Mesodermal cell (in vitro differentiated cells): ENCODE results near the gene SPG7.

ENCODE experiments used
- H3K27ac ChIP-seq: 2 replicates; pipeline ENCODE4 v1.7.0; 2013; ENCODE audit warnings: mild to moderate bottlenecking, low read depth, low read length, moderate library complexity; ENCODE audit not compliant: severe bottlenecking
- H3K36me3 ChIP-seq: 2 replicates; pipeline ENCODE4 v1.7.1; 2013; ENCODE audit warnings: mild to moderate bottlenecking, low read length, moderate library complexity; ENCODE audit not compliant: control insufficient read depth, insufficient read depth
- H3K4me1 ChIP-seq: one replicate; pipeline ENCODE4 v1.7.1; 2013; ENCODE audit warnings: mild to moderate bottlenecking, low read length; ENCODE audit not compliant: insufficient read depth, control insufficient read depth, poor library complexity, severe bottlenecking
- H3K4me3 ChIP-seq: 2 replicates; pipeline ENCODE4 v1.7.0; 2013; ENCODE audit warnings: low read length, control low read depth, mild to moderate bottlenecking; ENCODE audit not compliant: insufficient read depth, poor library complexity, severe bottlenecking; ENCODE audit errors: extremely low read depth
- H3K9me3 ChIP-seq: 2 replicates; pipeline ENCODE4 v1.7.1; 2013; ENCODE audit warnings: mild to moderate bottlenecking, low read length, moderate library complexity; ENCODE audit not compliant: control insufficient read depth
- WGBS, 2 experiments: methylation state at CpG; one replicate each; pipeline ENCODE4 v1.1.5; 2013; ENCODE audit warnings: missing lambda C conversion rate in 2 of 2; ENCODE audit not compliant: insufficient coverage in 2 of 2; 5-methylcytosine and 5-hydroxymethylcytosine counted together

The SPG7 gene

DNA sequence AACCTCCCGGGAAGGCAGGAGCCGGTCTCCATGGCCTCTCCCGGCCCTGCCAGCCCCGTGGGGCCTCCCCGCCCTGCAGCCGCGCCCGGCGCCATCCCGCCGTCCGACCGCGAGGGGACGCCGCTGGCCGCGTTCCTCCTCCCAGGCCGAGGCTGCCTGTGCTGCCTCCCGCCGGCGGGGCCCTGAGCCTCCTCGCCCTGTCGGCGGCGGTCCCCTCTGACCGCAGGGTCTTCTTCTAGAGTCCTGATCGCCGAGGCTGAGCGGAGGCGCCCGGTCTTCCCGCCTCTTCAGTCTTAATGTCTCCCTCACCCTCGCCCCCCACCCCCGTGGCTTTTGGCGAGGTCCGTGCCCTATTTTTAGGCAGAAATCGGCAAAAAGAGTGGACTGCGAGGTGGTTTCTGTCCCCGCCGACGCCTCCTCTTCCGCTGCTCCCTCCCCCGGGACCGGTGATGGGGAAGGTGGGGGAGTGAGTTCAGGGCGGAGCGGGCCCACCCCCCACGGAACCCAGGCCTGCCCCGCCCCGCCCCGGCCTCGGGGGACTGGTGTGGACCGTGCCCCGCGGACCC, 66.6 kb downstream of the SPG7 start:
- no peak overlapping the region for H3K27ac ChIP-seq
- WGBS, 2 experiments, result 3 to 4% methylated on average over 22 to 38 of the region's 55 CpGs

GRCh38 chr16:89575247-89576152, 67.3 kb downstream of the SPG7 start, which contains the start of gene CPNE7:
Gene CPNE7 (plus strand): TSS chr16:89575758. CDS start chr16:89575898, 140 bp downstream.
- Histone ChIP-seq H3K9me3 (no peaks in the 10 kb centered on the region), H3K4me1 (no peaks in the 10 kb centered on the region), H3K4me3 (peak within 1 kb of the TSS; percentile 33), H3K36me3 (no peaks in the 10 kb centered on the region), H3K27ac (no peak within 1 kb of the TSS)
- WGBS, 2 experiments, result 1 to 2% methylated on average over 43 to 59 of the region's 103 CpGs

More for the DNA sequence above, 66.6 kb downstream of the SPG7 start:
- H3K4me1 ChIP-seq, result peaks cover 4% of the 10 kb centered on the region
- H3K36me3 ChIP-seq, result no peaks in the 10 kb centered on the region
- H3K4me3 ChIP-seq, result peak overlapping the region; percentile 33
- no peaks in the 10 kb centered on the region for H3K9me3 ChIP-seq

DNA sequence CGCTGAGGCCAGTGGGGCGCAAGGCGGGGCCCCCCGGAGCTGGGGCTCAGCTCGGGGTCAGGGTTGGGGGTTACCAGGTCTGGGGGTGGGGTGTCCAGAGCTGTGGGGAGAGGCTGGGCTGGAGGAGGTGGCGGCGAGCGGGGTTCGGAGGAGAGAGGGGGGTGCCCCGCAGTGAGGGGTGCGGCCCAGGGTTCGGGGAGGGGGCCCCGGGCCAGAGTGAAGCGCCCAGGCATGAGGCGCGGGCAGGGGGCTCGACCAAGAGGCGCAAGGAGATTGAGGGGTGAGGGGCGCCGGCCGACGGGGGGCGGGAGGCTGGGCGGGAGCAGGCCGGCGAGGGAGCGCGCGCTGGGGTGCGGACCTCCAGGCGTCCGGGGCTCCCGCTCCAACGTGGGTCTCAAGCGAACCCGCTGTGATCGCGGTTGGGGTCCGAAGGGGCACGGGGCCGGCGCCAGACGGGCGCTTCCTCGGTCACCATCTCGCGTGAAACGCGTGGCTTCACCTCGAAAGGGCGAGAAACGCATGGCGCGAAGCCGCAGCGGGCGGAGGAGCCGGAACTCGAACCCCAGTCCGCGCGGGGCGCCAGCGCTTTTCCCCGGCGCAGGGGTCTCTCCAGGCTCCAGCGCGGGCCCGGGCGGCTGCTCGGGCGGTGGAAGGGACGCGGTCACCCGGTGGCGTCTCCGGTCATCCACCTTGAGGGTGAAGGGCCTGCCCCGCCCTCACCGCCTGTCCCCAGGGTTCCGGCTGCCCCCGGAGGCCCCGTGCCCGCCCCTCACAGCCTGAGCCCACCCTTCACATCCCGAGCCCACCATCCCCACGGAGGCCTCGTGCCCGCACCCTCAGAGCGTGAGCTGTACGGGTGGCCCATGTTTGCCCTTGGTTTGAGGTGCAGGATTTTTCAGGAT, 68.2 kb downstream of the SPG7 start:
- no peaks in the 10 kb centered on the region for H3K36me3 ChIP-seq
- H3K4me1 ChIP-seq, result peaks cover 1% of the 10 kb centered on the region
- H3K4me3 ChIP-seq, result peak overlapping the region; percentile 26
- no peaks in the 10 kb centered on the region for H3K9me3 ChIP-seq
- 30 to 33% methylated on average over 71 to 77 of the region's 89 CpGs for WGBS, 2 experiments
- no peak overlapping the region for H3K27ac ChIP-seq

- Histone ChIP-seq H3K9me3 (no peaks in the 10 kb centered on the region), H3K27ac (no peak overlapping the region), H3K4me3 (no peak overlapping the region), H3K36me3 (no peaks in the 10 kb centered on the region), H3K4me1 (peaks cover 9% of the 10 kb centered on the region)
- WGBS, 2 experiments, result 88 to 92% methylated on average over 21 to 23 of the region's 25 CpGs
Measured at GRCh38 chr16:89577055-89577759, 69.0 kb downstream of the SPG7 start.

GRCh38 chr16:89579351-89579750, 71.1 kb downstream of the SPG7 start:
- Histone ChIP-seq H3K9me3 (no peaks in the 10 kb centered on the region), H3K4me1 (peaks cover 13% of the 10 kb centered on the region), H3K27ac (no peak overlapping the region), H3K4me3 (no peak overlapping the region), H3K36me3 (no peaks in the 10 kb centered on the region)
- WGBS, 2 experiments, result 85 to 87% methylated on average over 12 to 14 of the region's 15 CpGs

- H3K27ac ChIP-seq, result peak overlapping the region; percentile 36
- H3K36me3 ChIP-seq, result no peaks in the 10 kb centered on the region
- 83% methylated on average over 26 to 29 of the region's 33 CpGs for whole genome bisulfite sequencing, 2 experiments
- H3K4me3 ChIP-seq, result no peak overlapping the region
- H3K9me3 ChIP-seq, result no peaks in the 10 kb centered on the region
- H3K4me1 ChIP-seq, result peaks cover 19% of the 10 kb centered on the region
Measured at GRCh38 chr16:89581045-89581695, 73.0 kb downstream of the SPG7 start.

- no peak overlapping the region for H3K4me3 ChIP-seq
- H3K36me3 ChIP-seq, result no peaks in the 10 kb centered on the region
- peak overlapping the region; percentile 45 for H3K27ac ChIP-seq
- 77 to 80% methylated on average over 11 to 13 of the region's 15 CpGs for WGBS, 2 experiments
- H3K4me1 ChIP-seq, result peaks cover 19% of the 10 kb centered on the region
- H3K9me3 ChIP-seq, result no peaks in the 10 kb centered on the region
Measured at GRCh38 chr16:89581861-89582563, 73.8 kb downstream of the SPG7 start.

GRCh38 chr16:89582614-89583196, 74.5 kb downstream of the SPG7 start:
- H3K27ac ChIP-seq, result no peak overlapping the region
- peaks cover 19% of the 10 kb centered on the region for H3K4me1 ChIP-seq
- H3K36me3 ChIP-seq, result no peaks in the 10 kb centered on the region
- 96 to 97% methylated on average over 9 to 17 of the region's 19 CpGs for WGBS, 2 experiments
- no peak overlapping the region for H3K4me3 ChIP-seq
- H3K9me3 ChIP-seq, result no peaks in the 10 kb centered on the region

GRCh38 chr16:89583197-89583894, 75.1 kb downstream of the SPG7 start:
- Histone ChIP-seq H3K27ac (no peak overlapping the region), H3K4me3 (no peak overlapping the region), H3K36me3 (no peaks in the 10 kb centered on the region), H3K9me3 (no peaks in the 10 kb centered on the region), H3K4me1 (peaks cover 19% of the 10 kb centered on the region)
- 88 to 91% methylated on average over 27 to 28 of the region's 36 CpGs for WGBS, 2 experiments
